Mononuclear cell (primary cell): ENCODE results near the gene NRAS. TPM values are rescaled to one million over a fixed set of nuclear protein-coding genes. Genes with fewer than 3 reads are reported as not detected.

Experiments used
- H3K27me3 ChIP-seq: 2 replicates; pipeline ENCODE4 v1.6.0; 2011; ENCODE audit warnings: low read length, control low read depth; ENCODE audit not compliant: insufficient read depth
- H3K4me1 ChIP-seq: 2 replicates; pipeline ENCODE4 v1.5.1; 2011; ENCODE audit warnings: mild to moderate bottlenecking, low read length, control low read depth; ENCODE audit not compliant: insufficient read depth
- H3K4me3 ChIP-seq: 2 replicates; pipeline ENCODE4 v1.5.1; 2011; ENCODE audit warnings: mild to moderate bottlenecking, low read length, moderate library complexity
- H3K9me3 ChIP-seq: 2 replicates; pipeline ENCODE4 v1.5.1; 2011; ENCODE audit warnings: low read depth, mild to moderate bottlenecking, control low read depth, low read length
- total RNA-seq: library from RNA; depleted of rRNA; stranded (reverse); fragments of >200 nt; gene quantifications from one replicate; pipeline ENCODE4 v1.2.3, GENCODE V29; 2012

NRAS gene
- total RNA-seq, 1 donor: 77.6 TPM

- no peak overlapping the region for H3K4me3 ChIP-seq
- no peaks in the 10 kb centered on the region for H3K4me1 ChIP-seq
- H3K9me3 ChIP-seq: no peaks in the 10 kb centered on the region
- H3K27me3 ChIP-seq: no peaks in the 10 kb centered on the region
Measured at GRCh38 chr1:114703242-114703641, 13.3 kb downstream of the NRAS start.

GRCh38 chr1:114702737-114703136 is 13.8 kb downstream of the NRAS start:
- Histone ChIP-seq H3K4me1 (no peaks in the 10 kb centered on the region), H3K9me3 (no peaks in the 10 kb centered on the region), H3K27me3 (no peaks in the 10 kb centered on the region), H3K4me3 (no peak overlapping the region)

- no peak overlapping the region for H3K4me3 ChIP-seq
- no peaks in the 10 kb centered on the region for H3K27me3 ChIP-seq
- H3K4me1 ChIP-seq: no peaks in the 10 kb centered on the region
- H3K9me3 ChIP-seq: no peaks in the 10 kb centered on the region
Measured at GRCh38 chr1:114701931-114702330, 14.6 kb downstream of the NRAS start.

GRCh38 chr1:114700036-114700600 is 16.5 kb downstream of the NRAS start:
- Histone ChIP-seq H3K9me3 (no peaks in the 10 kb centered on the region), H3K27me3 (no peaks in the 10 kb centered on the region), H3K4me3 (no peak overlapping the region), H3K4me1 (no peaks in the 10 kb centered on the region)

DNA sequence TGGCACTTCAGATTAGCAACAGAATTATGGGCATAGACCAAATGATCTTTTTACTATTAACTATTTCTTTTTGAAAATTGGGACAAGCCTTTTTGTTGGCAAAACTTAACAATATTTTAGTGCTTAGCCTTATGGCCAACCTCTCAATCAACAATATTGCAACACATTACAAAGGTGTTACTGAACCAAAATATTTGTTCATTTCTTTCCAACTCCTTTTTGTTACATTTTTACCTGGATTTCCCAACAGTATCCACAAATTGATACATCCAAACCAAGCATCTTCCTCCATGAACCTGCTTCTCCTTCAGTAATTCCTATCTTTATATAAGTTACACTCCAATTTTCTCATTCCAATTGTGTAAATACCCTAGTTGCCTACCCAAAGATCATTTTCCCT is 19.8 kb downstream of the NRAS start:
- no peaks in the 10 kb centered on the region for H3K4me1 ChIP-seq
- H3K4me3 ChIP-seq: no peak overlapping the region
- H3K27me3 ChIP-seq: no peaks in the 10 kb centered on the region
- H3K9me3 ChIP-seq: no peaks in the 10 kb centered on the region

- Histone ChIP-seq H3K4me3 (no peak within 1 kb of the TSS), H3K9me3 (no peaks in the 10 kb centered on the region), H3K27me3 (no peaks in the 10 kb centered on the region), H3K4me1 (no peaks in the 10 kb centered on the region)
Measured at GRCh38 chr1:114695430-114696058, 21.0 kb downstream of the NRAS start, which contains the start of gene AMPD1. Gene AMPD1, minus strand, starts transcription at chr1:114695546. Its CDS starts 75 bp downstream, at chr1:114695471.

DNA sequence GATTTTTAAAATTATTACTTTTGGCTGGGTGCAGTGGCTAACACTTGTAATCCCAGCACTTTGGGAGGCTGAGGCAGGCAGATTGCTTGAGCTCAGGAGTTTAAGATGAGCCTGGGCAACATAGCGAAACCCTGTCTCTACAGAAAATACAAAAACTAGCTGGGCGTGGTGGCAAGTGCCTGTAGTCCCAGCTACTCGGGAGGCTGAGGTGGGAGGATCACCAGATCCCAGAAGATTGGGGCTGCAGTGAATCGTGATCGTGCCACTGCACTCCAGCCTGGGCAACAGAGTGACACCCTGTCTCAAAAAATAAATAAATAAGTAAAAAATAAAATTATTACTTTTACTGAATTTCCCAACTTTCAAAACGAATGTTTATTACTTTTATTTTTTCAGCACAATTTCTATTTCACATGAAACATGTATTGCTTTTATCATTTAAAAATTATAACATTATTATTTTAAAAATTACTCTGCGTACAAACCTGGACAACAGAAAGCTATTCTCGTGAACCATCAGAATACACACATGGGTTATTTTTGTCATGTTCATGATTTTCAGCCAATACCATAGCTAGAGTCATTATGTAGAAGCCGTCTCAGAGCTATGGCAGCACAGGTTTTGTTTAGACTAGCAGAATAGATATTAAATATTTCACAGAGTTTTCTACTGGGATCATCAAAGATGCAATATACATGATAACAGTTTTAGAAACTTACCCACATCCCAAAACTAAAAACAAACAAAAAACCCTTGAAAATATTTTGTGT is 21.8 kb downstream of the NRAS start:
- no peak overlapping the region for H3K4me3 ChIP-seq
- H3K9me3 ChIP-seq: no peaks in the 10 kb centered on the region
- no peaks in the 10 kb centered on the region for H3K27me3 ChIP-seq
- H3K4me1 ChIP-seq: no peaks in the 10 kb centered on the region

DNA sequence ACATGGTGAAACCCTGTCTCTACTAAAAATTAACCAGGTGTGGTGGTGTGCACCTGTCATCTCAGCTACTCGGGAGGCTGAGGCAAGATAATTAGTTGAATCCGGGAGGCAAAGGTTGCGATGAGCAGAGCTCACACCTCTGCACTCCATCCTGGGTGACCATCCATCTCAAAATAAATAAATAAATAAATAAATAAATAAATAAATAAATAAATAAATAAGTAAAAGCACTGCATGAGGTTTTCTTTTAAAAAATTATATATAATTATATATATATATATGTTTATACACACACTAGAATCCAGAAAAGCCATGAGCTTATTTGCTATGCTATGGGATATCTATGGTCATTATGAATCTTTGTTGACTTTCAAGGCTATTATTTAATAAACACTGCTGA is 23.6 kb downstream of the NRAS start:
- H3K4me3 ChIP-seq: no peak overlapping the region
- no peaks in the 10 kb centered on the region for H3K9me3 ChIP-seq
- no peaks in the 10 kb centered on the region for H3K27me3 ChIP-seq
- H3K4me1 ChIP-seq: no peaks in the 10 kb centered on the region

GRCh38 chr1:114691061-114691460 is 25.5 kb downstream of the NRAS start:
- H3K4me1 ChIP-seq: no peaks in the 10 kb centered on the region
- no peaks in the 10 kb centered on the region for H3K27me3 ChIP-seq
- no peak overlapping the region for H3K4me3 ChIP-seq
- H3K9me3 ChIP-seq: no peaks in the 10 kb centered on the region

DNA sequence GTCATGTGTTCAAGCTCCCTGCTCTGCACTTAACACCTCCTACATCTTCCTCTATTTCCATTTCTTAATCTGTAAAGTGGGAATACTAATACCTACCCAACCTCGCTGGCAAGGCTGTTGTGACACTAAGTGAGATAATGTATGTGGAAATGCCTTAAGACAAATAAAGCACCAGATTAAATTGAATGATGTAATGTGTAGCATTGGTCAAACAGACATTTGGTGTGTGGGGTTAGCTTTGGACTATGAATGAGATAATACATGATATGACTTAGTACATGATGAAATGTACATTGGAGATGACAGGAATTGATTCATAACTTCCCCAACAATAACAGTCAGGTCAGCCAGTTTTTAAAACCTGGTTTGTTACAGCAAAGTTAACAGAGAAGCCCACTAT is 26.4 kb downstream of the NRAS start:
- H3K4me1 ChIP-seq: no peaks in the 10 kb centered on the region
- no peaks in the 10 kb centered on the region for H3K27me3 ChIP-seq
- H3K9me3 ChIP-seq: no peaks in the 10 kb centered on the region
- no peak overlapping the region for H3K4me3 ChIP-seq

DNA sequence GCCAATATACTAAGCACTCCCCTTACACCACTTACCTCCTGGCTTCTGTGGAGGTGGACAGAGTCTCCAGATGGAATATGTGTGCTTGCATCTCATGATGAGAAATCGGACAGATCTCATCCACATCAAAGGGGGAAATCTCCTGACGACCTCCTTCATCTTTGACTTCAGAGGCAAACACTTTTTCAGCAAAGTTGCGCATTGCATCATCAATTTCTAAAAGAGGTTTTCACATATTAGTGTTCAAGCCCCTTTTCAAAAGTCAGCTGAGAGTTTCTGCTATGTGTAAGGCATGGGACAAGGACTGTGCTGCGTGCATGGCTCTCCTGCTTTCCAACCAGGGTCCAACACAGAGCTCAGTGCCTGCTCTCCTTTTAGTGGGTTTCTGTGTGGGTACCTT is 28.0 kb downstream of the NRAS start:
- Histone ChIP-seq H3K27me3 (no peaks in the 10 kb centered on the region), H3K9me3 (no peaks in the 10 kb centered on the region), H3K4me3 (no peak overlapping the region), H3K4me1 (no peaks in the 10 kb centered on the region)

DNA sequence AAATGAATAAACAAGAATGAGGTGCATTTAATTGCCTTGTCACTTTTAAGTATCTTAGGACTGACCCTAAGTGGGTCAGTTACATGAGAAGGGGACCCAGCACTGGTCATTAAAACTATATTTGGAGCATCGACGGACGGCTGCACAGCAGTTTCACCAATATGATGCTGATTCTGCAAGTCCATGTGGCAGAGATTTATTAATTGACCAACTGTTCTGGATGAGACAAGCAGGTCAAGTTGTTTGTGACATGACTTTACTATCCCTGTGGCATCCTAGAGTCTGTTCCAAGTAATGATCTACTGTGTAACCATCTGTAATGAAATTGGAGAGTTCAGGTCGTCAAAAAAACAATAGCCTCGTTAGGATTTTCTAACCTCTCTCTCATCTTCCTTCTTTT is 30.7 kb downstream of the NRAS start:
- Histone ChIP-seq H3K4me1 (no peaks in the 10 kb centered on the region), H3K27me3 (peaks cover 4% of the 10 kb centered on the region), H3K4me3 (no peak overlapping the region), H3K9me3 (no peaks in the 10 kb centered on the region)

GRCh38 chr1:114677691-114678090 is 38.9 kb downstream of the NRAS start:
- H3K27me3 ChIP-seq: peaks cover 7% of the 10 kb centered on the region
- H3K4me3 ChIP-seq: no peak overlapping the region
- no peaks in the 10 kb centered on the region for H3K4me1 ChIP-seq
- H3K9me3 ChIP-seq: no peaks in the 10 kb centered on the region

DNA sequence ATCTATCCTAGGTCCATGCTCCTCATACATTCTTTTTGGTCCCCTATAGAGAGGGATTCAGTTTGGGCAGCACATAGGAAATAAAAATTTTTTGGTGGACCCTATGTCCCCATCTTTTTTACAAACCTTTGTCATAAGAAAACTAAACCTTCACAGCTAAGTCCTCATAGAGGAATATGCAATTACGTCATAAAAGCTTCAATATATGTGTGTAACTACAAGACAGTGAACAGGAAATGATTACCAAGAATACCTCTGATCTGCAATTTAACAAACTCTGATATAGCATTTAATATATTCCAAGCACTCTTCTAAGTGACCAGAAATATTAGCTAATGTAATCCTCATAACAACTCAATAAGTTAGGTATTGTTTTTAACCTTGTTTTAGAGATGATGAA is 40.5 kb downstream of the NRAS start:
- no peaks in the 10 kb centered on the region for H3K9me3 ChIP-seq
- no peaks in the 10 kb centered on the region for H3K4me1 ChIP-seq
- H3K4me3 ChIP-seq: no peak overlapping the region
- H3K27me3 ChIP-seq: peaks cover 10% of the 10 kb centered on the region

GRCh38 chr1:114671939-114672275 is 44.7 kb downstream of the NRAS start:
- no peaks in the 10 kb centered on the region for H3K9me3 ChIP-seq
- H3K27me3 ChIP-seq: peaks cover 16% of the 10 kb centered on the region
- H3K4me3 ChIP-seq: no peak overlapping the region
- H3K4me1 ChIP-seq: peaks cover 11% of the 10 kb centered on the region
